H1 (cell line): ENCODE measurements around the gene PCSK1N. TPM values are rescaled to one million over a fixed set of nuclear protein-coding genes. Genes with fewer than 3 reads are reported as not detected.

Experiments used
- CTCF ChIA-PET: fragments of 300-600 bp; sonication (Branson Sonifier 250); formaldehyde crosslinking; loops from one replicate; lab custom pipeline; 2021; ENCODE audit not compliant: partially characterized antibody; lab: Charles Lee
- POLR2A ChIA-PET: fragments of 300-600 bp; sonication (Branson Sonifier 250); formaldehyde crosslinking; loops from one replicate; lab custom pipeline; 2021; ENCODE audit warnings: inconsistent platforms; ENCODE audit not compliant: partially characterized antibody; lab: Charles Lee
- DNase-seq, 2 experiments: peaks; one replicate each; pipeline versions ENCODE4 v3.0.0 to v3.0.0-alpha.2; 2010 to 2022; ENCODE audit warnings: low spot score in 2 of 2, low read depth in 1 of 2, mixed read lengths in 1 of 2
- FAIRE-seq: peaks from 2 replicates; lab custom pipeline; 2011; peaks lifted over from hg19 to GRCh38; lab: Jason Lieb, UNC
- H2AFZ ChIP-seq: 2 replicates; pipeline ENCODE4 v1.8.1; 2012; ENCODE audit warnings: low read length, inconsistent platforms
- H2AK5ac ChIP-seq: 2 replicates; pipeline ENCODE4 v1.6.1; 2013; ENCODE audit warnings: low read depth, low read length
- H2BK120ac ChIP-seq: replicated peaks from 2 replicates; pipeline ENCODE3; 2013; ENCODE audit warnings: low read depth, low read length, inconsistent platforms
- H2BK12ac ChIP-seq: 2 replicates; pipeline ENCODE4 v1.6.1; 2013; ENCODE audit warnings: low read depth, low read length
- H2BK15ac ChIP-seq: 2 replicates; pipeline ENCODE4 v1.6.1; 2013; ENCODE audit warnings: low read length
- H2BK20ac ChIP-seq: 2 replicates; pipeline ENCODE4 v1.6.1; 2013; ENCODE audit warnings: low read length
- H2BK5ac ChIP-seq: 2 replicates; pipeline ENCODE4 v1.6.1; 2013; ENCODE audit warnings: low read depth, low read length
- H3K14ac ChIP-seq: 2 replicates; pipeline ENCODE4 v1.6.1; 2013; ENCODE audit warnings: inconsistent platforms; ENCODE audit not compliant: insufficient read length
- H3K18ac ChIP-seq: 2 replicates; pipeline ENCODE4 v1.6.1; 2013; ENCODE audit warnings: low read length; ENCODE audit errors: extremely low read depth
- H3K23ac ChIP-seq: 2 replicates; pipeline ENCODE4 v1.6.1; 2013; ENCODE audit warnings: inconsistent platforms; ENCODE audit not compliant: insufficient read length
- H3K23me2 ChIP-seq: 2 replicates; pipeline ENCODE4 v1.6.1; 2013; ENCODE audit warnings: low read depth, low read length
- H3K27ac ChIP-seq: 2 replicates; pipeline ENCODE4 v1.6.1; 2011; ENCODE audit warnings: low read depth, low read length, inconsistent platforms
- H3K27me3 ChIP-seq, 4 experiments: replicated peaks in 1 of 4; 1 replicate in 1 of 4; 2 replicates in 3 of 4; pipeline versions ENCODE4 v1.6.1 to v1.8.1; 2011 to 2013; ENCODE audit warnings: low read length in 3 of 4, mild to moderate bottlenecking in 3 of 4, inconsistent platforms in 2 of 4, mixed read lengths in 2 of 4, moderate library complexity in 1 of 4; ENCODE audit not compliant: control insufficient read depth in 3 of 4, insufficient read depth in 3 of 4; ENCODE audit errors: extremely low read depth in 1 of 4
- H3K36me3 ChIP-seq, 4 experiments: 2 replicates each; pipeline versions ENCODE4 v1.6.1 to v1.8.1; 2011 to 2013; ENCODE audit warnings: mild to moderate bottlenecking in 4 of 4, low read length in 3 of 4, moderate library complexity in 2 of 4, control low read depth in 1 of 4, inconsistent platforms in 1 of 4; ENCODE audit not compliant: insufficient read depth in 4 of 4, control insufficient read depth in 2 of 4
- H3K4ac ChIP-seq: replicated peaks from 2 replicates; pipeline ENCODE3; 2013; ENCODE audit warnings: low read length, low read depth, mixed read lengths, inconsistent platforms; ENCODE audit not compliant: insufficient read length
- H3K4me1 ChIP-seq, 4 experiments: replicated peaks in 1 of 4; 1 replicate in 1 of 4; 2 replicates in 3 of 4; pipeline versions ENCODE4 v1.6.1 to v1.8.1; 2011 to 2013; ENCODE audit warnings: low read length in 3 of 4, inconsistent platforms in 2 of 4, mixed read lengths in 1 of 4; ENCODE audit not compliant: insufficient read depth in 4 of 4, control insufficient read depth in 3 of 4
- H3K4me2 ChIP-seq, 2 experiments: 2 replicates each; pipeline versions ENCODE4 v1.6.1 to v1.8.1; 2011 to 2013; ENCODE audit warnings: low read depth in 2 of 2, low read length in 2 of 2, control low read depth in 1 of 2, inconsistent platforms in 1 of 2, mild to moderate bottlenecking in 1 of 2; ENCODE audit not compliant: insufficient read depth in 1 of 2
- H3K4me3 ChIP-seq, 4 experiments: fragments of 200-600, 300-600 bp in 1 of 4; sonication (generic), shearing (Covaris generic), sonication (Bioruptor Twin) in 1 of 4; 2 replicates each; pipeline versions ENCODE4 v1.5.1 to v1.8.1; 2011 to 2016; ENCODE audit warnings: low read length in 4 of 4, low read depth in 3 of 4, control low read depth in 2 of 4, inconsistent platforms in 2 of 4, mild to moderate bottlenecking in 2 of 4, mixed read lengths in 1 of 4, moderate library complexity in 1 of 4; ENCODE audit not compliant: insufficient read depth in 2 of 4; ENCODE audit errors: extremely low read depth in 1 of 4
- H3K56ac ChIP-seq: replicated peaks from 2 replicates; pipeline ENCODE3; 2013; ENCODE audit warnings: low read depth, mild to moderate bottlenecking, mixed read lengths, low read length, inconsistent platforms; ENCODE audit not compliant: insufficient read length
- H3K79me1 ChIP-seq: 2 replicates; pipeline ENCODE4 v1.6.1; 2013; ENCODE audit warnings: low read depth, low read length, control low read depth
- H3K79me2 ChIP-seq, 2 experiments: 2 replicates each; pipeline versions ENCODE4 v1.6.1 to v1.8.1; 2012 to 2013; ENCODE audit warnings: low read length in 2 of 2, mild to moderate bottlenecking in 2 of 2, inconsistent platforms in 1 of 2; ENCODE audit not compliant: insufficient read depth in 2 of 2, control insufficient read depth in 1 of 2
- H3K9ac ChIP-seq, 4 experiments: replicated peaks in 1 of 4; 1 replicate in 1 of 4; 2 replicates in 3 of 4; pipeline versions ENCODE4 v1.6.1 to v1.8.1; 2011 to 2013; ENCODE audit warnings: low read depth in 3 of 4, low read length in 3 of 4, control low read depth in 2 of 4, mild to moderate bottlenecking in 2 of 4, moderate library complexity in 2 of 4, inconsistent platforms in 1 of 4; ENCODE audit errors: extremely low read depth in 1 of 4
- H3K9me3 ChIP-seq, 2 experiments: 2 replicates each; pipeline versions ENCODE4 v1.6.1 to v1.8.1; 2012 to 2013; ENCODE audit warnings: mild to moderate bottlenecking in 2 of 2, moderate library complexity in 2 of 2, control low read depth in 1 of 2, inconsistent platforms in 1 of 2, low read depth in 1 of 2, low read length in 1 of 2, mixed read lengths in 1 of 2; ENCODE audit not compliant: insufficient read depth in 2 of 2
- H4K20me1 ChIP-seq, 2 experiments: replicated peaks in 1 of 2; 2 replicates each; pipeline versions ENCODE3 to v1.8.1; 2011 to 2013; ENCODE audit warnings: inconsistent platforms in 2 of 2, low read length in 2 of 2, mild to moderate bottlenecking in 1 of 2; ENCODE audit not compliant: insufficient read depth in 2 of 2, control insufficient read depth in 1 of 2
- H4K5ac ChIP-seq: 2 replicates; pipeline ENCODE4 v1.6.1; 2013; ENCODE audit warnings: low read length, low read depth, mixed read lengths, inconsistent platforms; ENCODE audit not compliant: insufficient read length
- H4K8ac ChIP-seq: 2 replicates; pipeline ENCODE4 v1.8.0; 2013; ENCODE audit warnings: mild to moderate bottlenecking, moderate library complexity, low read length, inconsistent platforms; ENCODE audit not compliant: insufficient read depth; ENCODE audit errors: extremely low read depth
- H4K91ac ChIP-seq: replicated peaks from 2 replicates; pipeline ENCODE3; 2013; ENCODE audit warnings: low read length, mixed read lengths, inconsistent platforms; ENCODE audit not compliant: insufficient read length
- BCL11A ChIP-seq, 2 experiments: IDR thresholded peaks; one replicate each; pipeline ENCODE4 v1.6.1; 2011; ENCODE audit warnings: low read depth in 2 of 2, low read length in 2 of 2, mild to moderate bottlenecking in 2 of 2
- CHD1 ChIP-seq: IDR thresholded peaks from 2 replicates; pipeline ENCODE4 v1.6.1; 2012; ENCODE audit warnings: low read depth, low read length, improper control_type of control experiment
- EGR1 ChIP-seq: IDR thresholded peaks from 2 replicates; pipeline ENCODE4 v1.6.1; 2011; ENCODE audit warnings: low read depth, low read length, borderline replicate concordance
- HDAC6 ChIP-seq: IDR thresholded peaks from one replicate; pipeline ENCODE4 v1.7.1; 2012; ENCODE audit warnings: low read depth, mild to moderate bottlenecking, inconsistent platforms, low read length, moderate library complexity
- NANOG ChIP-seq: IDR thresholded peaks from 2 replicates; pipeline ENCODE4 v1.6.1; 2011; ENCODE audit warnings: low read length, low read depth, mild to moderate bottlenecking, inconsistent platforms; ENCODE audit not compliant: insufficient read depth, poor library complexity, severe bottlenecking
- POLR2AphosphoS5 ChIP-seq: IDR thresholded peaks from 2 replicates; pipeline ENCODE4 v1.6.1; 2011; ENCODE audit warnings: low read depth, low read length
- RFX5 ChIP-seq: IDR thresholded peaks from 2 replicates; pipeline ENCODE4 v1.6.1; 2011; ENCODE audit warnings: low read depth, low read length, improper control_type of control experiment, borderline replicate concordance
- WGBS, 2 experiments: shearing (Covaris generic) in 1 of 2; methylation state at CpG; one replicate each; pipeline versions ENCODE4 v1.1.6 to v1.1.7; 2013 to 2015; ENCODE audit warnings: low lambda C conversion rate in 2 of 2, mixed read lengths in 2 of 2, inconsistent platforms in 1 of 2, low coverage in 1 of 2, missing lambda C conversion rate in 1 of 2; ENCODE audit not compliant: insufficient replicate concordance in 2 of 2, insufficient coverage in 1 of 2, insufficient read length in 1 of 2; ENCODE audit errors: extremely low coverage in 1 of 2, missing lambda C conversion rate in 1 of 2; 5-methylcytosine and 5-hydroxymethylcytosine counted together
- long read RNA-seq, 2 experiments: library from RNA in 1 of 2; library from capped mRNA in 1 of 2; stranded (forward); transcript quantifications; one replicate each; pipeline ENCODE4 v2.0.0, GENCODE V29; 2021; ENCODE audit warnings: inconsistent platforms in 1 of 2
- polyA minus RNA-seq, 3 experiments: library from RNA; depleted of rRNA, polyadenylated mRNA; stranded (reverse); fragments of >200 nt; gene quantifications; 1 replicate in 2 of 3; 2 replicates in 1 of 3; pipeline ENCODE4 v1.2.3, GENCODE V29; 2011
- polyA plus RNA-seq, 7 experiments: library from polyadenylated mRNA; depleted of rRNA in 3 of 7; stranded (reverse) in 5 of 7; unstranded in 2 of 7; fragments of >200 nt in 5 of 7; fragments of 200-250 nt in 2 of 7; gene quantifications; 1 replicate in 5 of 7; 2 replicates in 1 of 7; 4 replicates in 1 of 7; pipeline versions ENCODE4 v1.2.1 to v1.2.3, GENCODE V29; 2011 to 2013; ENCODE audit warnings: missing spikeins in 2 of 7, mixed read lengths in 2 of 7
- total RNA-seq: library from RNA; stranded (reverse); fragmentation: NEBNext Ultra II Directional; extraction: Animal tissue kit (Norgen Biotek cat#: 25700); gene quantifications from 2 replicates; pipeline ENCODE4 v1.2.1, GENCODE V29; 2021

Gene PCSK1N
- total RNA-seq (4.5 TPM in 2 replicates), polyA plus RNA-seq (2011; rRNA removed) (3.6 and 7.0 TPM in 2 replicates), polyA minus RNA-seq (2011; rRNA and poly(A)+ RNA removed) (not detected in 2 replicates)
- polyA plus RNA-seq (2011; cell fraction: cytosol; rRNA removed) = 2.4 TPM
- polyA plus RNA-seq (2011; cell fraction: nucleus; rRNA removed) = 3.7 TPM
- 2.0 to 5.7 TPM (median 4.6 TPM) in 4 replicates for polyA plus RNA-seq (2012, experiment 1 of 2)
- polyA plus RNA-seq (2012, experiment 2 of 2) = 3.3 TPM
- 7.9 TPM for polyA plus RNA-seq (2013, experiment 1 of 2)
- 7.3 TPM for polyA plus RNA-seq (2013, experiment 2 of 2)
- 1.1 TPM for polyA minus RNA-seq (2011; cell fraction: cytosol; rRNA and poly(A)+ RNA removed)
- polyA minus RNA-seq (2011; cell fraction: nucleus; rRNA and poly(A)+ RNA removed) = 2.3 TPM
- long read RNA-seq, experiment 1, partial matches to known transcripts = 6 of 11 reads
- long read RNA-seq, experiment 1, other reads (novel, unspliced or antisense) = 1 of 11 reads
- long read RNA-seq, experiment 2 = 0 reads

- peaks cover 21 to 55% (median 44%) of the 10 kb centered on the region in 4 experiments for H3K27me3 ChIP-seq
- no peak for TF ChIP-seq HDAC6
- TF ChIP-seq RFX5 = no peak
- TF ChIP-seq EGR1 = no peak
- no peak for TF ChIP-seq BCL11A (IDR thresholded peaks at IDR 0.05; ENCODE audit: low read depth in 2 of 2, low read length in 2 of 2)
- TF ChIP-seq POLR2AphosphoS5 = no peak
- TF ChIP-seq NANOG = no peak
- no peak for TF ChIP-seq CHD1
- TF ChIP-seq, all 59 proteins: peak for 0
- no peak for FAIRE-seq
- Histone ChIP-seq H3K79me2 (no peaks in the 10 kb centered on the region), H2AFZ (no peak within 1 kb of the TSS), H3K9ac (no peak within 1 kb of the TSS), H3K18ac (no peak within 1 kb of the TSS), H4K8ac (no peak within 1 kb of the TSS; the same call in 1 of the 2 replicates), H3K4me3 (peak within 1 kb of the TSS; percentile 22 to 61 (median 32)), H3K27ac (no peak within 1 kb of the TSS), H4K5ac (no peak within 1 kb of the TSS), H4K91ac (no peak within 1 kb of the TSS), H3K23me2 (peaks cover 11% of the 10 kb centered on the region; the same call in 1 of the 2 replicates), H2BK120ac (no peak within 1 kb of the TSS), H3K4me1 (peaks cover 0 to 8% (median 2%) of the 10 kb centered on the region in 4 experiments; a peak in 4 of 7 replicates), H2AK5ac (no peak within 1 kb of the TSS; the same call in 1 of the 2 replicates), H3K9me3 (no peaks in the 10 kb centered on the region), H3K14ac (no peak within 1 kb of the TSS), H3K79me1 (no peaks in the 10 kb centered on the region), H3K4ac (no peak within 1 kb of the TSS), H2BK15ac (no peak within 1 kb of the TSS), H2BK12ac (no peak within 1 kb of the TSS), H2BK20ac (no peak within 1 kb of the TSS), H3K56ac (no peak within 1 kb of the TSS), H3K4me2 (peak within 1 kb of the TSS; percentile 85 to 87), H2BK5ac (no peak within 1 kb of the TSS), H3K36me3 (no peaks in the 10 kb centered on the region), H4K20me1 (peaks cover 0 to 3% of the 10 kb centered on the region in 2 experiments), H3K23ac (no peak within 1 kb of the TSS)
- POLR2A ChIA-PET = interaction anchor here (0.8 to 1.3 kb wide), 2 partner anchors 20 to 61 kb away, joined by 3 to 4 read pairs; partner anchors contain the start of genes PQBP1 and TIMM17B
- DNase-seq = no peak
- WGBS, 2 experiments = 80% methylated on average over 5 of the region's 35 CpGs; no CpG with 5 or more reads in 1 of the 2 experiments
- CTCF ChIA-PET = interaction anchor here (1.6 kb wide), 1 partner anchor 9 kb away, joined by 4 read pairs; no protein-coding TSS in a partner anchor
Measured at GRCh38 chrX:48835524-48836329, at the start of gene PCSK1N. TSS of gene PCSK1N (minus strand) at chrX:48835610. CDS start at chrX:48835532, 78 bp downstream.
